Fibroblast of skin of right quadriceps (primary cell): ENCODE results near the gene PA2G4.
A peak's percentile ranks its signal among the peaks of the same experiment; 100 is the strongest.

Source experiments
- DNase-seq: peaks from one replicate; pipeline ENCODE4 v3.0.0-alpha.2; 2013

Gene PA2G4

DNA sequence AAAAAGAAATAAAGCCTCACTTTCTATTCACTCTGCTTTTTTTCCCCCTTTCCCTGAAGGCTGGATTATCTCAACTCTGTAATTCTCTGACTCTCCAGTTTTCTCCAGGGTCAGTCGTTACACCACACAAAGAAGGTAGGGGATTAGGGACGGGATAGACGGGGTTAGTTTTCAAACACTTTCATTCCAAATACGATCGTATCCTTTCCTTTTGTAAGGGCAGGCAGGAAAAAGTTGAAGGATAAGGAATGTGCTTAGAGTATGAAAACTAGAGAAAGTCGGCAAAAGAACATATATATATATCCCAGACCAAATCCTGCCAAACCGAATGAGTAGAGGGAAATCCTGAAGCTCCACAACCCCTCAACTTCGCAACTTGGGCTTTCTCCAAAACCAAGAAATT lies 23.1 kb downstream of the PA2G4 start:
- DNase-seq = no peak

DNA sequence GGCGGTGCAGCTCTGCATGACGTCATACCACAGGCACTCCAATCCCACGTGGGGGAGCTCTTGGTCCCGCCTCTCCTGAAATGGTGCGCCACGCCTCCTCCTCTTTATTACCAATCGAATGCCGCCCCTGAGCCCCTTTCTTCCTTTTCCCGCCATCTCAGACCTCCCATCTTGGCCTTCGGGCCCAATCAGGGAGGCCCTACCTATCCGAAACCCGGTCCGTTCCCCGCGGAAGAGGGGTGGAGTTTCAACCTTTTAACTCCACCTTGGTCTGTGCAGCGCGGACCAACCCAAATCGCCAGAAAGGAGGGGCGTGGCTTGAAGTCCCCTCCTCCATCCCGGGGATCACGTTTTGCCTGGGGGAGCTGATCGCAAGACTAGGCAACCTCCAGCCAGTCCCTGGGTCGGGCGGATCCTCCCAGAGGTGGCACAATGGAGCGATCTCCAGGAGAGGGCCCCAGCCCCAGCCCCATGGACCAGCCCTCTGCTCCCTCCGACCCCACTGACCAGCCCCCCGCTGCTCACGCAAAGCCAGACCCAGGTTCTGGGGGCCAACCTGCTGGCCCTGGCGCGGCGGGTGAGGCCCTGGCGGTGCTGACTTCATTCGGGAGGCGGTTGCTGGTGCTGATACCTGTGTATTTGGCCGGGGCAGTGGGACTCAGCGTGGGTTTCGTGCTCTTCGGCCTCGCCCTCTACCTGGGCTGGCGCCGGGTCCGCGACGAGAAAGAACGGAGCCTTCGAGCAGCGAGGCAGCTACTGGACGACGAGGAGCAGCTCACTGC lies 23.7 kb downstream of the PA2G4 start, which contains the start of gene ESYT1:
TSS of gene ESYT1 (plus strand) at position 380 of the 782 bp plus-strand sequence. CDS start at position 433, 53 bp downstream.
- peak; percentile 100 for DNase-seq

DNA sequence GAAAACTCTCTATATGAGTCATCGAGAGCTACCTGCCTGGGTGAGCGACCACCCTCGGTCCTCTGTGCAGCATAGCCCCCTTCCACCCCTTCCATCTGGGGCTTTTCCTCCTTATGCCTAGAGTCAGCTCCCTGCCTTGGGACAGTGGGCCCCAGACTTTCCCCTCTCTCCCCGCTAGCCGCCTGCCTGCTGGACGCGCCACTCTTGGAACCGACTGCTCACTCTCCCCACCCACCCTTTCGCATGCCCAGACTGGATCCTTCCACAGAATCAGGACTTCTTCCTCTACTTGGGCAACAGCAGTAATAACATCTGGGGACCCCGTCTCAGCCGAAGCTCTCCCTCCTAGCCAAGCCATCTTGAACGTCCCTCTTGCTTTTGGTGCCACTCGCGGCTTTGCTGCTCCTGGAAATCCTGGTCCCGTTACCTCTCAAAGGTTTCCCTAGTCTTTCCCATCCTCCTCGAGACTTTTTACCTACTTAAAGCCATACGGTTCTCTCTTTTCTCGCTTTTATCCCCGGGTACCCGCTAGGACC lies 24.4 kb downstream of the PA2G4 start:
- DNase-seq = peak; percentile 12

DNA sequence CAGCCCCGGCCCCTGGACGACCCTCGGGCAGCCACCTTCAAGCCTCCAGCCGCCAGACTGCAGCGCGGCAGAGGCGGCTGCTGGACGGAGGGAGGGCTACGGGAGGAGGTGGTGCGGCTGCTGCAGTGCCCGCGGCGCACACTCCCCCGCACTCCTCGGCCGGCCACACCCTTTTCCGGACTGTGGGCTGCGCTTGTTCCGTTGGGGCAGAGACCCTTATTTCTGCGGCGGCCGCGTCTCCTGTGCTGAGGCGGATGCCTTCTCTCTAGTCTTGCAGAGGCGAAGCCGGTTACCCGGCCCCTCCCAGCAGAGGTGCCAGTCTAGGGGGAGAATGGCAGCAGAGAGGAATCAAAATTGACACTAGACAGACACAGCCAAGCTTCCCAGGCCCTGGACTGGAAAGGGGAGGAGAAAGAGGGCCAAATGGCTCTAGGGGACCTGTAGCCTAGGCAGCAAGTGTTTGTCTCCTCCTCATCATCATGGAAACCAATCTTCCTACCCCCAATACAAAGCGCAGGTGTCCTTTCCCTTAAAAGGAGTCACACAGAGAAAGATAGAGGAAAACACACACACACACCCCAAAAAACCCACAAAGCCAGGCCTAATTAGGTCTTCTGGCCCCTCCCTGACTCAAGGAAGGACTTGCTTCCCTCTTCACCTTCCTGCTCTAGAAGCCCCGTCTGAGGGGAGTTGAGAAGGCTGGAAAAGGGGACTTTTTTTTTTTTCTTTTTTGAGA lies 25.0 kb downstream of the PA2G4 start:
- DNase-seq = peak; percentile 32

DNA sequence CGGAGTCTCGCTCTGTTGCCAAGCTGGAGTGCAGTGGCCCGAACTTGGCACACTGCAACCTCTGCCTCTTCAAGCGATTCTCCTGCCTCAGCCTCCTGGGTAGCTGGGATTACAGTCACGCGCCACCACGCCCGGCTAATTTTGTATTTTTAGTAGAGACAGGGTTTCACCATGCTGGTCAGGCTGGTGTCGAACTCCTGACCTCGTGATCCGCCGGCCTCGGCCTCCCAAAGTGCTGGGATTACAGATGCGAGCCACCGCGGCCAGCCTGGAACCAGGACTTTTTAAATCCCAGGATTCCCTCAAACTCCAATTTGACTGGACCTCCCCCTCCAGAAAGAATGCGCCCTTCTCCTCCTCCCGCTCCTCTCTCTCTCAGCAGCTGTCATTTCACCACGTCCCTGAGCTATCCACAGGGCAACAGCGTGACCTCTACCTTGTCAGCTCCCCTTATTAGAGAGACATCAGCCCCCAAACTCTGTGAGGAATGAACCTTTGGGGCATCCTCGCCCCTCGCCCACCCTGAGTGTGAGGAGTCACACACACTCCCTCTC lies 25.7 kb downstream of the PA2G4 start:
- no peak for DNase-seq

DNA sequence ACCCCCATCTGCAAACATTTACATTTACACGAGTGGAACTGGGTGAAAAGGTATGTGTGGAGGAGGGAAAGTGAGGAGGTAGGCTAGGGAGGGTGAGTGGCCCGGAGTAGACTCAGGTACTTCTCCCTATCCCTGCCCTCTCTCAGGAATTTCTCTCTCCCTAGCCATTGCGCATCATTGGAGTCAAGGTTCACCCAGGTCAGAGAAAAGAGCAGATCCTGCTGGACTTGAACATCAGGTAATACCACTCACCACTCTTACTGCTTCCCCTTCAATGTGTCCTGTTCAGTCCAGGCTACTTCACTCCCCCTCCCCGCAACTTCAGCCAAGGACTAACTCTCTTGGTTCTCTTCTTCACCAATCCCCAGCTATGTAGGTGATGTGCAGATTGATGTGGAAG lies 26.5 kb downstream of the PA2G4 start:
- DNase-seq = no peak

DNA sequence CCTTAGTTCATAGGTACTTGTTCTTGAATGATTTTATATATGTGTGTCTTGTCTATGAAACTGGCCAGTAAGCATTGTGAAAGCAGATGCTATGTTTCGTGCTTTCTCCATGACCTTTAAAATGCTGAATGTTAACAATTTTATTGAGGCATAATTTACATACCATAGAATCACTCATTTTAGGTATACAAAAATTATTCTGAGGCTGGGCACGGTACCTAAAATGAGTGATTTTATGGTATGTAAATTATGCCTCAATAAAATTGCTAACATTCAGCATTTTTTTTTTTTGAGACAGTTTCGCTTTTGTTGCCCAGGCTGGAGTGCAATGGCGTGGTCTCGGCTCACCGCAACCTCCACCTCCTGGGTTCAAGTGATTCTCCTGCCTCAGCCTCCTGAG lies 30.5 kb downstream of the PA2G4 start:
- no peak for DNase-seq

DNA sequence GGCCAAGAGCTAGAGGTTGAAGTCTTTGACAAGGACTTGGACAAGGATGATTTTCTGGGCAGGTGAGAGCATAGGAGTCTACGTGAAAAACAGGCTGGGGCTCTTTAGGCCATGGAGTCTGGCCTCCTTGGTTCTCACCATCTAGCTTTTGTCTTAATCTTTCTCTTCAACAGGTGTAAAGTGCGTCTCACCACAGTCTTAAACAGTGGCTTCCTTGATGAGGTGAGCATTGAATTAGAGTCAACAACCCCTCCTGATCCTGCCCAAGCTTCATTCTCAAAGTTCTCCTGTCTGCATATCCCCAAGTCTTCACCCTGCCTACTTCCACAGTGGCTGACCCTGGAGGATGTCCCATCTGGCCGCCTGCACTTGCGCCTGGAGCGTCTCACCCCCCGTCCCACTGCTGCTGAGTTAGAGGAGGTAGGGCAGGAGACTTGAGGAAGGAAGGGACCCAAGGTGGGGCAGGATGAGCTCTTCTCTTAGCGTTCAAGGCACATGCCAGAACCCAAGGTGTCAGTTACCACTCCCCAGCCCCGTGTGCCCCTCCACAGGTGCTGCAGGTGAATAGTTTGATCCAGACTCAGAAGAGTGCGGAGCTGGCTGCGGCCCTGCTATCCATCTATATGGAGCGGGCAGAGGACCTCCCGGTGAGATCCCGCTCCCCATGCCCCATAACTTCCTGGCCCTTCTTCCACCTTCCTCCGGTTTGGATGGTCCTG lies 33.7 kb downstream of the PA2G4 start:
- DNase-seq = no peak

DNA sequence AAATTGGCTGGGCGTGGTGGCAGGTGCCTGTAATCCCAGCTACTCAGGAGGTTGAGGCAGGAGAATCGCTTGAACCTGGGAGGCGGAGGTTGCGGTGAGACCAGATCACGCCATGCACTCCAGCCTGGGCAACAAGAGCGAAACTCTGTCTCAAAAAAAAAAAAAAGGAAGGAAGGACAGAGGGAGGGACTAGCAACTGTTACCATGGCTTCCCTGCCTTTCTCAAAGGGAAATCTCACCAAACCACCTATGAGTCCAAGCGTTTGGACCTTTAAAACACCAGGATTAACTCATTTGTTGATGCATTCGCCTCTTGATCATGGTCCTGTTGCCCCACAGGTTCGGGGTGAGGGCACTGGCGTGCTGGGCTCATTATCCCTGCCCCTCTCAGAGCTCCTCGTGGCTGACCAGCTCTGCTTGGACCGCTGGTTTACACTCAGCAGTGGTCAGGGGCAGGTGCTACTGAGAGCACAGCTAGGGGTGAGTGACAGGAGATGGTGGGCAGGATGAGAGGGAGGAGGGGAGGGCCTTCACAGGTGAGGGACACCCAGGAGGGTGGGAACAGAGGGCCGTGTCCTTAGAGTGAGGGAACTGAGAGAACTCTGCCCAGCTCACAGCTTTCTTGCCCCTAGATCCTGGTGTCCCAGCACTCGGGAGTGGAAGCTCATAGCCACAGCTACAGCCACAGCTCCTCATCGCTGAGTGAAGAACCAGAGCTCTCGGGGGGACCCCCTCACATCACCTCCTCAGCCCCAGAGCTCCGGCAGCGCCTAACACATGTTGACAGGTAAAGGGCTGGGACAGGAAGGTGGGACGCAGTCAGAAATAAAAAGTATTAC lies 37.8 kb downstream of the PA2G4 start:
- DNase-seq = no peak

DNA sequence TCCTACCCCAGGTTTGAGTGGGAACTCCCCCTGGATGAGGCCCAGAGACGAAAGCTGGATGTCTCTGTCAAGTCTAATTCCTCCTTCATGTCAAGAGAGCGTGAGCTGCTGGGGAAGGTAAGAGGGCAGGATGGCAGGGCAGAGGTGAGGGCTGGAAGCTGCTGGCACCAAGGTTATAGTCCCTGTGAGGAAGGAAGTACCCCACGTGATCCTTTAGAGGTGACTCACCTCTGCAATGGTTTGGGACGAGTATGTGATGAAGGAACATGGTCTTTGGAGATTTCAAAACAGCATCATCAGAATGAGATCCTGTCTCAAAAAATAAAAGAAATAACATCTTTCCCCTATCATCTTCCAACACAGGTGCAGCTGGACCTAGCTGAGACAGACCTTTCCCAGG lies 38.9 kb downstream of the PA2G4 start:
- DNase-seq = no peak

DNA sequence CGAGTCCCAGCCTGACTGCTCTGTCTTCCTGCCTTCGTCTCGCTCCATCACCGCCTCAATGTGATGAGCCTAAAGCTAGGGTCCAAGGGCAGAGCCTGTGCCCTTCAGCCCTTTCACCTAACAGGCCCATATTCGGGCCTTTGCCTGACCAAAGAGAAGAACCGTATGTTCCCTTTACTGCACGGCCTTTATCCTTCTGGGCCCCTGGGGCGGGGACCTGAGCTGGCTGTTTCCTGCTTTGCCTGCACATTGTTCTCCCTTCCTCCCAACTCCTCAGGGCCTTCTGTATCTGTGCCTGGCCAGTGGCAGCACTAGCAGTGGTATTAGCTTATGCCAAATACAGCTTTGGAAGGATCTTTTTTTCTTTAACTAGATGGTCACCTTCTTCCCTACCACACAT lies 39.5 kb downstream of the PA2G4 start:
- no peak for DNase-seq

DNA sequence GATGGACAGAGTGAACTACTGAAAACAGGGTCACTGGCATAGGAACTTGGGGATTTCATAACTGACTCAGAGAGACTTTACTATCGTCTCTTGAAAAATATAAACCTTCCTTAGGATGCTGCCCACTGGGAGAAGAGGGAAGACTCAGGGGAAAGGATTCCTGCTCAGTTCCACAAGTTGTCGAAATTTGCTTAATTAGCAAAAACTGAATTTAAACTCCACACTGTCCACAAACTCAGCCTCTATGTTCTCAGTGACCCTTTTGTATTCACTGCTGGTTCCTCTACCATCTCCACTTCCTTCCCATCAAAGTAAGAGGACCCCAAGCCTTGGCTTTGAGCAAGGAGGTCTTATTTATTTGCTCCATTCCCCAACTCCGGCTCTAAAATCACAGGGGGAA lies 40.9 kb downstream of the PA2G4 start:
- DNase-seq = no peak

DNA sequence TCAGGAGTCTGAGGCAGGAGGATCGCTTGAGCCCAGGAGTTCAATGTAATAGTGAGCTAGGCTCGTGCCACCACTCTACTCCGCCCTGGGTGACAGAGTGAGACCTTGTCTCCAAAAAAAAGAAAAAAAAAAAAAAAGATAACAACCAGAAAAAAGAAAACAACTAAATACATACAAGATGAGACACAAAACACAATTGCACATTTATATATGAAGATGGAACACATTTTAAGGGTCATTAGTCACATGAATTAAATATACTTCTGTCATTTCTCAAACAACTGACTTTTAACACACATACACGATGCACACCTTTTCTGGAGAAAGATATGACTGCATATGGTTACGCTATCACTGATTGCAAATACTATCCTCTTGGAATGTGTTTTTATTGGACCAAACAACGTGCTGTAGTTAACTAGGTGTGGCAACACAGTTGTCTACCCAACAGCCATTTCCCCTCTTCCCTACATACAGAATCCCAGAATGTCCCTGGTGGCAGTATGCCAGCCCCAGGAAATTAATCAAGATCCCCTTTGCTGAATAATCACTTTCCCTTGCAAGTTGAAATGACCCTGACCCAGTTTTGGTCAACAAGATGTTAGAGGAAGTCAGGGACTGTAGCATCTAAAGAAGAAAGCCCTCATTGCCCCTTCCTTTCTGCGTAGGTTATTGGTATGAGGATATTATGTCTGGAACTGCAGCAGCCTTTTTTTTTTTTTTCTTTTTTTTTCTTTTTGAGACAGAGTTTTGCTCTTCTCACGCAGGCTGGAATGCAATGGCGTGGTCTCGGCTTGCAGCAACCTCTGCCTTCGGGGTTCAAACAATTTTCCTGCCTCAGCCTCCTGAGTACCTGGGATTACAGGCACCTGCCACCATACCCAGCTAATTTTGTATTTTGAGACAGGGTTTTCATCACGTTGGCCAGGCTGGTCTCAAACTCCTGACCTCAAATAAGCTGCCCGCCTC lies 42.4 kb downstream of the PA2G4 start:
- DNase-seq = no peak

DNA sequence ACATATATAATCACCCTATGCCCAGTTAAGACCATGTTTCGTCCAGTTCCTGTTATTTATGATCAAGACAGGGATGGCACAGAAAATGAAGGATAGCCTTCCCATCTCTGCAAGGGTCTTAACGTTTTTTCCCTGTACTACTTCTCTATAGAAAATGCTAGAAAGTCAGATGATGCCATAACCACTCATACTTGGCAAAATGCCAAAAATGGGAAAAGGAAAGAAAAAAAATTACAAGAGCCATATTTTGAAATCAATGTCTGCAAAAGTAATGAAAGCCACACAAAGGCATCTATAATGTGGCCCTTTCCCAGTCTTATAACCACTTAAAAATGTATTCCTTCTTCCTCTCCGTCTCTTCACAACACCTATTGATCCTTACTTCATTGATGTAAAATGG lies 46.2 kb downstream of the PA2G4 start:
- no peak for DNase-seq

DNA sequence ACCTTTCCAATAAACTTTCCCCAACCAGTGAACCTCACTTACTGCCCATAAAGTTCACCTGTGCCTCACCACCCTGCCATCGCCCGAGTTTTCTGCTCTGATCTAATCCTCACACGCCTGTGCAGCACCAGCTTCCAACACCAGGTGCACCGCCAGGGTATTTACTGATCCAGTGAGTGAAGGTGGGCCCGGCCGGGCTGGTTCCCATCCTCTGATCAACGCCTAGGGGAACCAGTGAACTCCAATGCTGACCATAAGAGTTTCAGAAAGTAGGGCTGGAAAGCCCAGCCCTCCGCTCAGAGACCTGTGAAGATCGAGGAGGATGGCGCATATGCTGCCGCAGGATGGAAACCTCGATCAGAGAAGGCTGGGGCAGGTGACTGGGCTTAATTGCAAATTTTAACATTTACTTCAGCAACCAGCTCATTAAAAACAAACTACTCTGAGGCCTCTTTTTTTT lies 47.3 kb downstream of the PA2G4 start:
- DNase-seq = no peak

DNA sequence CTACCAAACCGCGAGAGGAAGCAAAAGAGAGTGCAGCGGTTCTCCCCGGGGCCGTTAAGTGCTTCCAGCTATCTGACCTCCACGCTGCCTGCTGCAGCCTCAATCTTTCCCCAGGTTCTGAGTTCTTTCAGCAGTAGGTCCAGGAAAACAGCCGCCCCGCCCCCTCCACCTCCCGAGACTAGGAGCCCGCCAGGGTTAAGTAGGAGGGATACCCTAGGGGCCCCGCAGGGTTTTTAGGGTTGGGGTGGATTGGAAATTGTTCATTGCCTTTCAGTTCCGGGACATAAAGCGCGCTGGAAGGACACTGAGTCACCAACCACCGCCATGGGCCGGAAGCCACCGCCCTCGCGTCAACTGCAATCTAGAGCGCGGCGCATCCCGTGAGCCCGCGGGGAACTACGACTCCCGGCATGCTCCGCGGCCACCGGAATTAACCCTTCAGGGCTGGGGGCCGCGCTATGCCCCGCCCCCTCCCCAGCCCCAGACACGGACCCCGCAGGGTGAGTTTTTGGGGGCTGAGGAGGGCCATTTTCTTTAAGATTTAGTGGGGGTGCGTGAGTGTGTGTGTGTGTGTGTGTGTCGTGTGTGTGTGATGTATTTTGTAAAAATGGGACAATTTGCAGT lies 47.9 kb downstream of the PA2G4 start, which contains the start of gene MYL6B:
TSS of gene MYL6B (plus strand) at position 456 of the 624 bp plus-strand sequence. CDS start 1,332 bp downstream, outside the sequence.
- peak; percentile 90 for DNase-seq

DNA sequence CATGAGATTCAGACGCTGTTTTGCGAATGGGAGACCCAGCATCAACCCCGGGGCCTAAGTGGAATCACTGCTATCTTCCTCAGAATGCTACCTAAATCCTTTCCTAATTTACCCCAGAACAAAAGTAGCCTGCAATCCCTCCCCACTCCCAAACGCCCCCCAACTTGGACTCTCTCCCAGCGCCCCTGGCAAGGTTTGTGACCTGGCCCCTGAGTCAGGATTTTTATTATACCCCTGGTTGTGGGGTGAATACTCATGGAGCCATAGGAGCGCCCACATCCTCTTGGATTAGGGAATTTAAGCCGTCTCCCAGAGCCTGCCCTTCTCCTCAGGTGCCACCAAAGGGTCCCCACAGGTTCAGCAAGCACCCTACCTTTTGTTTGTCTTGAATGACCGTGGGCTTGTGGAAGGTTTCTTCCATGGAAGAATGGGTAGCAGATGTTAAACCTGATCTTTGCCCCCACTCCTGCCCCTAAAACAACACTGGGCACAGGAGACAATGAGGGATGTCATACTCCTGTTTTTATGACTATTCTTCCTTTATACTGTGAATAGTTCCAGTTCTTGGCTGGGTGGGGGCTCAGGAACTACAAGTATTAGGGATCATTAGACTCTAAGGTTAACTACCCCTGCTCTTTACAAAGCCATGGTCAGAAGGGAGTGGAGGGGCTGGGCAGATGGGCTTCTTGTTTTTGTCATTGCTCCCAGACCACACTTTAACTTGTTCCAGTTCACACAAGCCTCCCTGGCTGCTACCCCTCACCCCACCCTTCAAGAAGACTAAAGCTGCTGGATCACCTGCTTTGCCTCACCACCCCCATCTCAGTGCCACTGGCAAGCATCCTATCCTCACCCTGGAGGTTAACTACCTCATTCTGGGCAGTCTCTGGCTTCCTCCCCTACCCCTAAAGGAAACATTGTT lies 48.7 kb downstream of the PA2G4 start:
- DNase-seq = no peak

DNA sequence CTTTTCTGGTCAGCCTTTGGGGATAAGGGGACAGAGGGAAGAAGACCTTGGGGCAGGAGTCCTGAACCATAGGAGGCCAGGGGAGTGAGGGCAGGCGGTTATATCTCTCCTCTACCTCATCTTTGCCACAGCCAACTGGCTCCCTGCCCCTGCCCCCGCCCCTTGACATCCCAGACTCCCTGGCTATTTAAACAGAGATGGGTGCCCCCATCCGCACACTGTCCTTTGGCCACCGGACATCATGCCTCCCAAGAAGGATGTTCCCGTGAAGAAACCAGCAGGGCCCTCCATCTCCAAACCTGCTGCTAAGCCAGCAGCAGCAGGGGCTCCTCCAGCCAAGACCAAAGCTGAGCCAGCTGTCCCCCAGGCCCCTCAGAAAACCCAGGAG lies 49.3 kb downstream of the PA2G4 start:
- no peak for DNase-seq

DNA sequence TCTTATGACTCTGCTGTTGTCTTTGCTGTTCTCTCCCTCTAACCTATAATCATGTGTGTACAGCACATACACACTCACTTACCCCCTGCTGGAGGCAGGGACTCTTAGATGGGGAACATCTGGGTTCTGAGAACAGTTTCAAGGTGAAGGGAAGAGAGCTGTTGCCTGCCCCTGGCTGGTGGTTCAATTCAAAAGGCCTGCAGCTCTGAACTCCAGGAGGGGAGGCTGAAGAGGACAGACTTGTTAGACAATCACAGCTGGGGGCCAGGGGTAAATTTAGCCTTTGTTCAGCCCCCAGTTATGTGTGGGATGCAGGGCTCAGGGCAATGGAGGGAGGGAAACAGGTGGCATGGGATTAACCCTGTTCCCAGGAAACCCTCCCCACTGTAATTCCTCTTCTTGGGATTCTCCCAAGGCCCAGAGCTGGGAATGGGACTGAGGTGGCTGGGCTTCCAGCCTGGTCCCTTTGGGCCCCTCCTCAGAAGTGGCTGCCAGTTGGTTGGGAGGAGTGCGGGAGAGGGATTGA lies 50.0 kb downstream of the PA2G4 start:
- no peak for DNase-seq
